ENCODE measurements around the gene TMEM168. TPM values are rescaled to one million over a fixed set of nuclear protein-coding genes. Genes with fewer than 3 reads are reported as not detected.

The TMEM168 gene
- total and polyA plus RNA-seq, 12 donors = 5.1 to 32.0 (median 20.7) TPM

DNA sequence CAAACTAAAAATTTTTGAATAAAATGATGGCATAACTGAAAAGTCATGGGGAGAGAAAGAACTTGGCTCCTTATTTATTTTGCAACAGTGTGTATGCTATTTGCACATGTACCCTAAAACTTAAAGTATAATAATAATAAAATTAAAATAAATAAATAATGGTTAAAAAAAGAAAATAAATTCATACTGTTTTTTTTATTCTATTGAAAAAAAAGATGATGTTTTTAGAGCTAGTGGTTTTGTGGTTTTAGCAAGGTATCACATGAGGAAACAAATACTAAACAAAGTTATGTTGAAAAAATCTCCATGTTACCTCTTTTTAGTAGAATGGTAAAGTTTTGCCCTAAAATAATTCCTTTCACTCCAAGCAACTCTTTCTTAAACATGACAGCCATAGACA, 26.2 kb downstream of the TMEM168 start:
- H3K9me3 ChIP-seq (replicated peaks in 1 of 3) = no peaks in the 10 kb centered on the region
- H3K4me3 ChIP-seq = no peak overlapping the region
- no peak overlapping the region for H3K27ac ChIP-seq
- intact Hi-C loops (cut with DNase I) = no loop called here
- H3K27me3 ChIP-seq = no peaks in the 10 kb centered on the region
- no peaks in the 10 kb centered on the region for H3K4me1 ChIP-seq (replicated peaks in 1 of 2)
- TF ChIP-seq, protein P1, sequence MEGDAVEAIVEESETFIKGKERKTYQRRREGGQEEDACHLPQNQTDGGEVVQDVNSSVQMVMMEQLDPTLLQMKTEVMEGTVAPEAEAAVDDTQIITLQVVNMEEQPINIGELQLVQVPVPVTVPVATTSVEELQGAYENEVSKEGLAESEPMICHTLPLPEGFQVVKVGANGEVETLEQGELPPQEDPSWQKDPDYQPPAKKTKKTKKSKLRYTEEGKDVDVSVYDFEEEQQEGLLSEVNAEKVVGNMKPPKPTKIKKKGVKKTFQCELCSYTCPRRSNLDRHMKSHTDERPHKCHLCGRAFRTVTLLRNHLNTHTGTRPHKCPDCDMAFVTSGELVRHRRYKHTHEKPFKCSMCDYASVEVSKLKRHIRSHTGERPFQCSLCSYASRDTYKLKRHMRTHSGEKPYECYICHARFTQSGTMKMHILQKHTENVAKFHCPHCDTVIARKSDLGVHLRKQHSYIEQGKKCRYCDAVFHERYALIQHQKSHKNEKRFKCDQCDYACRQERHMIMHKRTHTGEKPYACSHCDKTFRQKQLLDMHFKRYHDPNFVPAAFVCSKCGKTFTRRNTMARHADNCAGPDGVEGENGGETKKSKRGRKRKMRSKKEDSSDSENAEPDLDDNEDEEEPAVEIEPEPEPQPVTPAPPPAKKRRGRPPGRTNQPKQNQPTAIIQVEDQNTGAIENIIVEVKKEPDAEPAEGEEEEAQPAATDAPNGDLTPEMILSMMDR (IDR thresholded peaks at IDR 0.05) = no peak
- no peak for TF ChIP-seq POLR2A (IDR thresholded peaks at IDR 0.05)
- H3K36me3 ChIP-seq (replicated peaks in 1 of 2) = no peaks in the 10 kb centered on the region
- no peak for DNase-seq

DNA sequence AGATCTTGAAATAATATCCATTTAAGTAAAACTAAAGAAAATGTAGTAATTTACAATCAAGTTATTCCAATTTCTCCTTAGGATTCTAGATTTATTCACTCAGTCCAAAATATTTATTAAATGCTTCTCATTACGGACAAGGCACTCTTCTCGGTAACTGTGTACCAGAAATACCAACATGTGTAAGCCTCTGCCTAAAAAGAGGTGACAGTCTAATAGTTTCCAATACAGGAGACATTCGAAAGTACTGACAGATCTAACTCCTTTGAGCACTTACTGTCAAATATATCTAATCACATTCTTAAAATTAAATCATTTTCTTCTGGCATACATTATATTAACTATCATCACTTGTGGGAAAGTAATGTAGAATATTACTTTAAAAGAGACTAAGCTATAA, 26.9 kb downstream of the TMEM168 start:
- WGBS, 4 donors = 93 to 96% (median 95%) methylated on average over 3 of the region's 3 CpGs
- Histone ChIP-seq H3K27me3 (no peaks in the 10 kb centered on the region), H3K36me3 (replicated peaks in 1 of 2) (no peaks in the 10 kb centered on the region), H3K4me3 (no peak overlapping the region), H3K4me1 (replicated peaks in 1 of 2) (no peaks in the 10 kb centered on the region), H3K27ac (no peak overlapping the region), H3K9me3 (replicated peaks in 1 of 3) (no peaks in the 10 kb centered on the region)
- TF ChIP-seq, protein P1 (IDR thresholded peaks at IDR 0.05) = no peak
- TF ChIP-seq POLR2A (IDR thresholded peaks at IDR 0.05) = no peak
- no peak for DNase-seq
- intact Hi-C loops (cut with DNase I) = no loop called here

DNA sequence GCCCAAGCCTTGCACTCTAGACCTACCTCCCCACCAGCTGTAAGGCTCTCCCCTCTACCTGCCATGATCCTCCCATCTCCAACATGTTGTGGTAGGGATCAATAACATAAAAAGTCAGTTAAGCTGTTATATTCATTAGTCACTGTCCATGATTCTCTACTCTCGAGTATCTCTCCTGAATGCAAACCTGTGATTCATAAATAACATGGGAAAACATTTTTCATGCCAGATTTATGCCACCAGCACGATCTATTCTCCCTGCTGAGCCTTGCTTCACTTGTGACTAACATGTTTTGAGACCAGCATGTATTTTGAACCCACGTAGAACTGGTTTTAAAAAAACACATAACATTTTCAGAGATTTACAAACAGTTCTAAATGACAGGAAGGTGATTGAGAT, 30.3 kb downstream of the TMEM168 start:
- Histone ChIP-seq H3K27me3 (no peaks in the 10 kb centered on the region), H3K4me1 (replicated peaks in 1 of 2) (no peaks in the 10 kb centered on the region), H3K36me3 (replicated peaks in 1 of 2) (no peaks in the 10 kb centered on the region), H3K9me3 (replicated peaks in 1 of 3) (no peaks in the 10 kb centered on the region), H3K4me3 (no peak overlapping the region), H3K27ac (no peak overlapping the region)
- no peak for DNase-seq
- WGBS, 4 donors = 48 to 58% (median 54%) methylated on average over 3 of the region's 3 CpGs
- intact Hi-C loops (cut with DNase I) = no loop called here
- TF ChIP-seq, protein P1 (IDR thresholded peaks at IDR 0.05) = no peak
- TF ChIP-seq POLR2A (IDR thresholded peaks at IDR 0.05) = no peak

DNA sequence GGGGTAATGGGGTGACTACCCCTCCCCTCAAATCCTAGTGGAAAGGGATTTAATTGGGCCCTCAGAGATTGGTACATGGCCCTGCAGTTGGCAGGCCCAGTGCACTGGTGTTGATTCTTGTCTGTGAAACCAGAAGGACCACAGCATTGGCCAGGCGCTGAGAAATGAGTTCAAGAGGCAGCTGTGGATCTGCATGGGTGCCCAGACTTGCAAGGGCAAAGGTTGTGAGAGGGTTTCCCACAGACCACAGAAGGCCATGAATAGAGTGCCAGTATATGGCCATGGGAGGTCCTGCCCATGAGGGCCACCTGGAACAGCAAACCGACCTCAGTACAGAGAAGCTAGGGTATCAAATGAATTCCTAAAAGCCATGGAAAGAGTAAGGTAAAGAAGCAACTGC, 32.9 kb downstream of the TMEM168 start:
- WGBS, 4 donors = 72 to 98% (median 89%) methylated on average over 2 of the region's 2 CpGs
- no peaks in the 10 kb centered on the region for H3K4me1 ChIP-seq (replicated peaks in 1 of 2)
- no peak overlapping the region for H3K27ac ChIP-seq
- H3K27me3 ChIP-seq = no peaks in the 10 kb centered on the region
- TF ChIP-seq, protein P1 (IDR thresholded peaks at IDR 0.05) = no peak
- no peak for TF ChIP-seq POLR2A (IDR thresholded peaks at IDR 0.05)
- no peak for DNase-seq
- H3K4me3 ChIP-seq = no peak overlapping the region
- H3K36me3 ChIP-seq (replicated peaks in 1 of 2) = no peaks in the 10 kb centered on the region
- H3K9me3 ChIP-seq (replicated peaks in 1 of 3) = no peaks in the 10 kb centered on the region
- intact Hi-C loops (cut with DNase I) = no loop called here
